Mucosa of descending colon (tissue), 3 donors: ENCODE results near the gene LILRA1. TPM values are rescaled to one million over a fixed set of nuclear protein-coding genes. Genes with fewer than 3 reads are reported as not detected.
A peak's percentile ranks its signal among the peaks of the same experiment; 100 is the strongest.
"Not testable (repeated sequence)": the region's sequence is repeated elsewhere in the genome, so short reads cannot be mapped to it uniquely, and the experiment has no call there.

Experiments used
- ATAC-seq: fragments of 200-7000 bp; cut with Tn5 transposase; one replicate; pipeline ENCODE4 v1.9.1; 2020; ENCODE audit warnings: mild to moderate bottlenecking, moderate library complexity
- DNase-seq, 3 donors: peaks; one replicate each; pipeline ENCODE4 v3.0.0-alpha.2; 2020
- H3K36me3 ChIP-seq: fragments of 200-600 bp; one replicate; pipeline ENCODE4 v1.8.0; 2021; ENCODE audit warnings: low read depth, mild to moderate bottlenecking
- H3K4me1 ChIP-seq: fragments of 200-600 bp; one replicate; pipeline ENCODE4 v1.8.0; 2021; ENCODE audit warnings: low read depth, mild to moderate bottlenecking
- H3K4me3 ChIP-seq: fragments of 200-600 bp; one replicate; pipeline ENCODE4 v1.8.0; 2021; ENCODE audit warnings: mild to moderate bottlenecking
- H3K9me3 ChIP-seq: fragments of 200-600 bp; one replicate; pipeline ENCODE4 v1.8.0; 2021; ENCODE audit warnings: mild to moderate bottlenecking
- CTCF ChIP-seq: fragments of 200-600 bp; IDR thresholded peaks from one replicate; pipeline ENCODE4 v1.8.0; 2022; ENCODE audit warnings: antibody characterized with exemption, mild to moderate bottlenecking
- intact Hi-C, 2 donors: fragments of 100-400 bp; cut with DNase I in 1 of 2; cut with micrococcal nuclease in 1 of 2; formaldehyde crosslinking; loops; one replicate each; pipeline versions ENCODE4 v1.11.0 to v1.11.1; 2022; cut with DNase I, micrococcal nuclease
- total RNA-seq, 3 donors: library from RNA; stranded (reverse); fragmentation: NEBNext Ultra II Directional in 2 of 3; extraction: Animal tissue kit (Norgen Biotek cat#: 25700) in 2 of 3; gene quantifications; one replicate each; pipeline versions ENCODE4 v1.2.1 to v1.2.4, GENCODE V29; 2021 to 2023
- donor health status: DM: no; HTN: no; CAD: no; lungs with moderate emphysema.
- donor health status: DM: no; HTN: no; CAD: no.
- donor health status: DM: no; HTN: yes; CAD: no.

Gene LILRA1
- total RNA-seq, 3 donors from 2014 or later = 0.49 to 2.4 (median 0.76) TPM

DNA sequence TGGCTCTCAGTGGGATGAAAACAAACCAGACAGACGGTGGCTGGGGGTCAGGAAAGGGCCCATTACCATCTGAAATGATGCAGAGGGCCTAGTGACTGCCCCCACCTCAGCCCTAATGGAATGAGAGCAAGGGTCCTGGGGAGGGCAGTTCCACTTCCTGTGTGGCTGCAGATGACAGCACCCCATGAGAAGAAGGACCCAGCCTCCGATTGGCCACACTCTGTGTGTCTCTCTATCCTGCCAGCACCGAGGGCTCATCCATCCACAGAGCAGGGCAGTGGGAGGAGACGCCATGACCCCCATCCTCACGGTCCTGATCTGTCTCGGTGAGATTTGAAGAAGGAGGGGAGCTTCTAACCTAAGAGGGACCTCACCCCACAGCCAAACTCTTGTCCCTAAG is 37.4 kb downstream of the LILRA1 start:
- Histone ChIP-seq H3K9me3 (no peaks in the 10 kb centered on the region), H3K4me1 (no peaks in the 10 kb centered on the region), H3K36me3 (no peaks in the 10 kb centered on the region), H3K4me3 (no peak overlapping the region)
- DNase-seq (no peak), ATAC-seq (peak; percentile 24)
- TF ChIP-seq CTCF = no peak
- intact Hi-C loops = no loop called here

DNA sequence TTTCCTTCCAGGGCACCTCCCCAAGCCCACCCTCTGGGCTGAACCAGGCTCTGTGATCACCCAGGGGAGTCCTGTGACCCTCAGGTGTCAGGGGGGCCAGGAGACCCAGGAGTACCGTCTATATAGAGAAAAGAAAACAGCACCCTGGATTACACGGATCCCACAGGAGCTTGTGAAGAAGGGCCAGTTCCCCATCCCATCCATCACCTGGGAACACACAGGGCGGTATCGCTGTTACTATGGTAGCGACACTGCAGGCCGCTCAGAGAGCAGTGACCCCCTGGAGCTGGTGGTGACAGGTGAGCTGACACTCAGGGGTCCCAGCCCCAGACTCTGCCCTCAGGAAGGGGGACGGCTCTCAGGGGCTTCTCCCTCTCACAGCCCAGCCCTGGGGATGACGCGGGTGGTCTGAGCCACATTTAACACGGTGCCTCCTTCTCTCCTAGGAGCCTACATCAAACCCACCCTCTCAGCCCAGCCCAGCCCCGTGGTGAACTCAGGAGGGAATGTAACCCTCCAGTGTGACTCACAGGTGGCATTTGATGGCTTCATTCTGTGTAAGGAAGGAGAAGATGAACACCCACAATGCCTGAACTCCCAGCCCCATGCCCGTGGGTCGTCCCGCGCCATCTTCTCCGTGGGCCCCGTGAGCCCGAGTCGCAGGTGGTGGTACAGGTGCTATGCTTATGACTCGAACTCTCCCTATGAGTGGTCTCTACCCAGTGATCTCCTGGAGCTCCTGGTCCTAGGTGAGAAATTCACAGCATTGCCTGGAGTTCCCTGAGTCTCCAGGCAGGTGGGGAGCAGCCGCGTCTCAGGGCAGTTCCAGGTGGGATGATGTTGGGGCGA is 38.3 kb downstream of the LILRA1 start:
- intact Hi-C loops, H3K4me3 ChIP-seq, H3K9me3 ChIP-seq, H3K4me1 ChIP-seq, DNase-seq, H3K36me3 ChIP-seq, ATAC-seq: not testable (repeated sequence)

DNA sequence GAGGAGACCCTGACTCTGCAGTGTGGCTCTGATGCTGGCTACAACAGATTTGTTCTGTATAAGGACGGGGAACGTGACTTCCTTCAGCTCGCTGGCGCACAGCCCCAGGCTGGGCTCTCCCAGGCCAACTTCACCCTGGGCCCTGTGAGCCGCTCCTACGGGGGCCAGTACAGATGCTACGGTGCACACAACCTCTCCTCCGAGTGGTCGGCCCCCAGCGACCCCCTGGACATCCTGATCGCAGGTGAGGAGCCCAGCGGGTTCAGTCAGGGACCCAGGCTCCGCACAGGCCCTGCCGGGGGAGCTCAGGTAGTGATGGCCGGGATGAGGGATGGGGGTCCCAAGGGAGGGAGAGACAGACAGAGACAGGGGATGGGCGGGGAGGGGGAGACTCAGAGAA is 39.1 kb downstream of the LILRA1 start:
- intact Hi-C loops, H3K4me1 ChIP-seq, H3K36me3 ChIP-seq, ATAC-seq, DNase-seq, H3K4me3 ChIP-seq, H3K9me3 ChIP-seq: not testable (repeated sequence)

GRCh38 chr19:54633401-54633800 is 40.0 kb downstream of the LILRA1 start:
- no peaks in the 10 kb centered on the region for H3K4me1 ChIP-seq
- ATAC-seq (no peak), DNase-seq (no peak)
- TF ChIP-seq CTCF = no peak
- no peak overlapping the region for H3K4me3 ChIP-seq
- no peaks in the 10 kb centered on the region for H3K9me3 ChIP-seq
- intact Hi-C loops = no loop called here
- H3K36me3 ChIP-seq = no peaks in the 10 kb centered on the region

DNA sequence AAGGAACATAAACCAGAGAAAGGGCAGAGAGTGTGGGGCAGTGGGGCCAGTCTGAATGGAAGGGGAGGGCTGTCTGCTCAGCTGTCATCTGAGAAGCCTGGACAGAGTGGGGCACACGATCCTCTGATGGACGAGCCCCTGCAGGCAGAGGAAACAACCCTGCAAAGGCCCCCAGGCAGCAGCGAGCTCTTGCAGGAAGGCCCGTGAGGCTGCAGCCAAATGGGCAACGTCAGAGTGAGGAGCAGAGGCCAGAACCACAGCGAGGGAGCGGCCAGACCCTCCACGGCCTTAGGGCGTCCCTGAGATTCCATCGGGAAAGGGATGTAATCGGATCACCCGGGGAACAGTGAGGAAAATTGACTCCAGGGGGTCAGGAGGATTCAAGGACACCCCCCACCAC is 42.6 kb downstream of the LILRA1 start:
- H3K36me3 ChIP-seq, H3K9me3 ChIP-seq, intact Hi-C loops, H3K4me1 ChIP-seq, DNase-seq, ATAC-seq, H3K4me3 ChIP-seq: not testable (repeated sequence)

GRCh38 chr19:54638683-54639082 is 45.3 kb downstream of the LILRA1 start:
- no peak for TF ChIP-seq CTCF
- ATAC-seq (no peak), DNase-seq (no peak)
- Histone ChIP-seq H3K36me3 (no peaks in the 10 kb centered on the region), H3K4me3 (no peak overlapping the region), H3K4me1 (no peaks in the 10 kb centered on the region), H3K9me3 (no peaks in the 10 kb centered on the region)
- intact Hi-C loops = no loop called here

GRCh38 chr19:54642953-54643352 is 49.5 kb downstream of the LILRA1 start:
- H3K36me3 ChIP-seq, ATAC-seq, H3K9me3 ChIP-seq, H3K4me1 ChIP-seq, H3K4me3 ChIP-seq, intact Hi-C loops: not testable (repeated sequence)
- peak in 1 of 3 donors; percentile 6 for DNase-seq

- ATAC-seq, H3K9me3 ChIP-seq, H3K4me1 ChIP-seq, H3K36me3 ChIP-seq, intact Hi-C loops, DNase-seq, H3K4me3 ChIP-seq: not testable (repeated sequence)
These were observed 50.2 kb downstream of the LILRA1 start for GRCh38 chr19:54643583-54643982.
